AG08395 (cell line): Measurements from ENCODE around the gene SAMHD1.
A peak's percentile ranks its signal among the peaks of the same experiment; 100 is the strongest.

Experiments
- DNase-seq: peaks from one replicate; pipeline ENCODE4 v3.0.0; 2012; ENCODE audit warnings: mixed read lengths, low spot score

SAMHD1 gene

DNA sequence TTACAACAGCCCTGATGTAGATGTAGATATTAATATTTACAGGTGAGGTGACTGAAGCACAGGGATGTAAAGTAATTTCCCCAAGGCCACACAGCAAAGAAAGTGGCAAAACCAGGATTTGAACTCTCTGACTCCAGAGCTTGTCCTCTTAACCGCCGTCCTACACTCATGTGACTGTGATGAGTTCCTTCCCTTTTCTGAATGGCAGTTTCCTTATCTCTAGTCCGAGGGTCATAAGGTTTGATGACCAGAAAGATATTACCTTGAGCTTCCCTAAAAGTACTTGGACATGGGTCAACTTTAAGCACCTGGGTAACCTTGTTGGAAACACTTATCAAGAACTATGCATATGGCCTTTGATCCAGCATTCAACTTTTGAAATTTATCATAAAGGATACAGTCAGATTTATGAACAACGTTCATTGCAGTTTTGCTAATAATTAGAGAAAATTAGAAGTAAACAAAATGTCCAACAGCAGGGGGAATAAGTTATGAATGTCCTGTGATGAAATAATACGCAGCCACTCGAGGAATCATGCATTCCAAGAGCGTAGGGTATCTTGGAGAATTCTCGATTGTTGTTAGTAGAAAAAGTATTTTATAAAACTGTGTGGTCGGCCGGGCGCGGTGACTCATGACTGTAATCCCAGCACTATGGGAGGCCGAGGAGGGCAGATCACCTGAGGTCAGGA, 77.9 kb downstream of the SAMHD1 start:
- no peak for DNase-seq

DNA sequence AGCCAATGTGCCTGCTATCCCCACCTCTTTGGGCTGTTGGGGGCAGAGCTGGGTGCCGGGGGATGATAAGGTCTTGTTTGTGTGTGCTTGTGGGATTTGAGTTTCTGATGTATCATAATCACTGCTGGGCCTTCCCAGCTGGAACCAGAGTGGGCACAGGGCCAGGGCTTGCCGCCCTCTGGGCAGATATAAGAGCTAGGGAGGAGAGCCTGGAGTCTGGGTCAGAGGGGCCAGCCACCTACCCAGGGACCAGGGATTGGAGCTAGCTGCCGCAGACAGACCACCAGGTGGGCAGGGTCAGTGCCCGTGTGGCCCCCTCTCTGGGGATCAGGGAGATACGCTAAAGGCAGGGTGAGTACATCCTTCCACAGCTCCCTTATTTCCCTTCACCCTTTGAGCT, 78.7 kb downstream of the SAMHD1 start:
- DNase-seq = no peak

DNA sequence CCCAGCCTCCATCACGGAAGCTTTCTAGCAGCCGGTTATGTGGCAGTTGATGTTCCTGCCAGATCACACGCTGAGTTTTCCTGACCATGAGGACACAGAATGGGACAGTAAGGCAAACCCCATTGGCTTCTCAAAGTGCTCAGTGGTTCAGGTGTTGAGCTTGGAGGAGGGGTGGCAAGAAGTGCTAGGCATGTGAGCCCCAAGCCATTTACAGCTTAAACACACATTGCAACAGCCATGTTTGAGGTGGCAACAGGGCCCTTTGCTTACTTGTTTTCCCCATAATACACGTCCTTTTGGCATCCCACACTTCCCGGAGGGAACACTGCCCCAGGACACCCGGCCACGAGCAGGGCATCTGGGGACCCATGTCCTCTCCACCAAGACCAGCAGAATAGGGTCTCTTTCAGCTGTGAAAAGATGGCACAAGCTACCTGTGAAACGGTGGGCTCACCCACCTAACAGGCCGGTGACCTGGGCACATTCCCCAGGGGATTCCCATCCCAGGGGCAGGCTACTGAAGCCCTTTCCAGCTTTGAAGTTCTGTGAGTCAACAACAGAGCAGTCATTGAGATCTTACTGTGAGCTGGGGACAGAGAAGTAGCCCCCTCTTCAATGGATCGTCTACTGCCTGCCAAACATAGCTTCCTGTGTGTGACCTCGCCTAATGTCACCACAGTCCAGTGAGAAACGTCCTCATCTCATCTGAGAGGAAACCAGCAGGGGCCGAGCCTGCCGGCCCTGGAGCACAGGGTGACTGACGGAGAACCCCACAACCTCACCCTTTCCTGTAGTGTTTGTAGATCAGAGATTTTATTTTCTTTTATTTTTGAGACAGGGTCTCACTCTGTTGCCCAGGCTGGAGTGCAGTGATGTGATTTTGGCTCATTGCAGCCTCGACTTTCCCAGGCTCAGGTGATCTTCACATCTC, 79.6 kb downstream of the SAMHD1 start:
- DNase-seq = no peak

DNA sequence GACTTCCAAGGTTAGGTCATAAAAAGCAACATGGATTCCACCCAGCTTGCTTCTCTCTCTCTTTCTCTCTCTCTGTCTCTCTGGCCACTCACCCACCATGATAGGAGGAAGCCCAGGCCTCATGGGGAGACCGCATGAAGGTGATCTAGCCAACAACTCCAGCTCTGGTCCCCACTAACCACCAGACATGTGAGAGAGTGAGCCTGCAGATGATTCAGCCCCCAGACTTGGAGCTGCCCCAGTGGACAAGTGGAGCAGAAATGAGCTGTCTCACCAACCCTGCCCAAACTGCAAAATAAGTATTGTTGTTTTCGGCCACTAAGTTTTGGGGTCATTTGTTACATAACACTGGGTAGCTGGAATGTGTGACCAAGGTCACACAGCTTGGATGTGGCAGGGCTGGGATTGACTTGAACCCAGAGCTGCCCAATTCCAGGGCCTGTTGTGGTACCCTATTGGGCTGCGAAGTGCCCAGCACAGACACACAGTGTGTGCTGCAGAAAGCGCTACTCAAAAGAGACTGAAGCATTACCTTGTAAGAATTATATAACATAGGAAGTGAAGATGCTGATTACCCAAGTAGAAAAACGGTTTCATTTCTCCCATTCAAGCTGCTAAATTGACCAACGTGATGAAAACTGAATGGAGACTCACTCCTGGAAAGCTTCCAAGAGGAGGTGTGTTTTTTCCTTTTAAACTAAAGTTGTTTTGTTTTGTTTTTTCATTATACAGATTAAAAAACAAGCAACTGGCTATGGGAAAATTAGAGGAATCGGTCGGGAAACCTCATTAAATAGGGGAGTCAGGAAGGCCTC, 84.6 kb downstream of the SAMHD1 start:
- peak; percentile 79 for DNase-seq

DNA sequence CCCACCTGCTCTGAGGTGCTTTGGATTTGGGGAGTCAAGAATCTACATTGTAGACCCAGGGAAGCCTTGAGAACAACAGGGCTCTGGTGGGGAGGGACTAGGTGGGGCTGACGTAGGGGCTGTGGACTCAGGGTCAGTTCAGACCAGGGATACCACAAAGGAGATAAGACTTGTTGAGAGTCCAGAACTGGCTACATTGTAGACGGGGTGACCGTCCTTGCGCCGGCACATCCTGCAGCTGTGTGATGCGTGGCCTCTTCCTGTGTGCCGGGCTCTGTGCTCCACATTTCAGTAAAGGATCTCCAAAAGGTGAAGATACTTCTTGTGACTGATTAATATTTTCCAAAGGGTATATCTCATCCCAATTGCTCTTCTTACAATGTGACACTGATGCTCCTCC, 85.3 kb downstream of the SAMHD1 start:
- no peak for DNase-seq

DNA sequence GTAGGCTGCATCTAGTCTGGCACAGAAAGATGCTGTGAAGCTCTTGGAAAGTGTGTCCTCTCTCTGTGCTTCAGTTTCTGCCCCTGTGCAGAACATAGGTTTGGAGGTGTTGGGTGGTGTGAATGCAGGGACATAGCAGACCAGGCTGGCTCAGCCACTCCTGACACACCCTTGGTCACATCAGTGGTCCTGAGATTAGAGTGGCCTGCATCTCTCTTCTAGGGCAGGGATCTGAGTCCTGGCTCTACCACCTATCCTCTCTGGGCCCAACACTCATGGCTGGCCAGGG, 85.7 kb downstream of the SAMHD1 start:
- DNase-seq = no peak

DNA sequence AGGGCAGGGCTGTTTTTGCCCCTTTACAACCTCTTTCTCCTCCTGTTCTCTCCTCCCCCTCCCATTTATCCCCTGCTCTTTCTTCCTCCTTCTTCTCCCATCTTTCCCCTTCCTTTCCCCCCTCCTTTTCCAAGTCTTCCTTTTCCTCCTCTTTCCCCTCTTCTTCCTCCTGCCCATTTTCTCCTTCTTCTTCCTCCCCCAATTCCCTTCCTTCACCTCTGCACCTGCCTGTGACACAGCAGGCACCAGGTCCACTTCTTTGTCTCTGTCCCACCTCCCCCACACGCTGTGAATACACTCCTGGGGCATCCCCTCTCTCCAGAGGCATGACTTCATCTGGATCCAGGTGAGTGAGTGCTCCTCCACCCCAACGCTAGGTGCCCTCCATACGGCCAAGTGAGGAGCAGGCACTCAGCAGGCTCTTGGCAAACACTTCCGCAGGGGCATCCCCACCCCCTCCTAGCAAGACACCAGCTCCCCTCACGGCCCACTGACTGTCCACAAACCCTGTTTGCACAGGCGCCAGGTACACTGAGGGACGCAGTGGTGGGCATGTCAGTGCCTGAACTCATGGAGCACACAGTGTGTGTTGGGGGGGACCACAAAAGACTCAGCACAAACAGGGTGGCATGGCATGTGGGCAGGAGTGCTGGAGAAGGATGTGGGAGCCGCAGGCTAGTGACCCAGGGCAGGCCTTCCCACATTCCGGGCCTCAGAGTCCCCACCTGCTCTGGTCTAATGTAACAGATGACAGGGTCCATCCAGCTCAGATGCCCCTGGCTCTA, 86.2 kb downstream of the SAMHD1 start:
- DNase-seq = no peak

DNA sequence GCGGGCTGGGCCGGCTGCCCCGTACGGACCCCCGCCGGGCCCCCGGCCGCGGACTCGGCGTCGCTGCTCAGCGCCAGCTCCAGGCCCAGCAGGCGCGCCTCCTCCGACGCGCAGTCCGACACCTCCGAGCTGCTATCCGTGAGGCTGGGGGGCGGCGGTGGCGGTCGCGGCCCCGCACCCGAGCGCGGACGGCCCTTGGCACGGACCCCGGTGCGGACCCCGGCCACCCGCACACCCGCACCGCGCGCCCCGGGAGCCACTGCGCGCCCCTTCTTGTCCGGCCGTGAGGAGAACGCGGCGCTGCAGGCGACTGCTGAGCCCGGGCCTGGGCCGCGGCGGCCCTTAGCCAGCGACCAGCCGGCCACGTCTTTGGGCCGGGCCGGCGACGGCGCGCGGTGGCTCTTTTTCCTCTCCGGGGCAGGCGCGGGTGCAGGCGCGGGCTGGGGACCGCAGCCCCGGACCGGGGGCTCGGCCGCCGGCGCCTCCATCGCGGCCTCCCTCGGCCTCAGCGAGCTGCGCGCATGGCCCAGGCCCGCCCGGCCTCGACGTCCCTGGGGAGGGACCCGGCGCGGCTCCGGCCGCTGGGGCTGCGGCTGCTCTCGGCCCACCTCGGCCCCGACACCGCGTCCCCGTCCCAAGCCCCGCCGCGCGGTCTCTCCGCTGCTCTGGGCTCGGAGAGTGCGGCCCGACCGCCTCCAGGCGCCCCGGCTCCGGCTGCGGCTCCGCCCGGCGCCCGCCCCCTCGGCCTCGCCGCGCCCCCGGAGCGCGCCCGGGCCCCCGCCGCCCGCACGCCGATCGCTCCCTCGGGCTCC, 88.4 kb downstream of the SAMHD1 start:
- peak; percentile 85 for DNase-seq

DNA sequence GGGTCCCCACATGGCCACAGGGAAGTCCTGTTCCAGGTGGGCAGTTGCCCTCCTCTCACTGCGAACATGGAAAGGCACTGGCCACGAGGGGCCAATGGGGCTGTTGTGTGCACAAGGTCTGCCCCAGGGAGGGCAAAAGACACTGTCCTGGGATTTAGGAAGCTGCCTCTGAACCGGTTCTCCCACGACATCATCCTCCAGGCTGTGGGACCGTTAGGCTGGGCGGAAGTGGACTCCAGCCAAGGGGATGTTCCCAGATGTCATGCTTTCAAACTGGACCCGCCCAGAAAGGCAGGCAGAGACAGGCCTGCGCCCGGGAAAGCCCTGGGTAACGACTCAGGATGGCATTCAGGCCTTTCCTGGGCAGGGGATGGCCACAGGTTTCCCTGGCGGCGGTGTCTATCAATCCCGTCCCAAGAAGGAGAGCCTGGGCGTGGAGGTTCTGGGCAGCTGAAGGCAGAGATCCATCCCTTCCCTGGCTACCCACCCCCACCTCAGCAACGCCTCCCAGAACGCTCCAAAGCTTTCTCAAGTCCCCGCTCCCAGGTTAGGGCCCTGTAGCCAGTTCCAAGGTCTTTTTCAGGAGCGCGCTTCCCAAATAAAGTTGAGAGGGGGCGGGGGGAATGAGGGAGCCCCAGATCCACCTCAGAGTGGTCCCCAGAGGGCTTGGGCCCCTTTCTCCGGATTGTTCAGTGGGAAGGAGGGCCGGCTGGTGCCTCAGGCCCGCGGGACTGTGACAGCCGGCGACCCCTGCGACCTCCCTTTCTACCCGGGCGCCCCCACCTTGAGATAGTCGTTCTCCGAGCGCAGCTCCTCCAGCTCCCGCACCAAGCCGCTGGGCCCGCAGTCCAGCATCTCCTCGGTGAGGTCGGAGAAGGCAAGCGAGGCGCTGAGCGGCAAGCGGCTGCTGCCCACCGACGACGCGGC, 89.4 kb downstream of the SAMHD1 start:
- DNase-seq = peak; percentile 94

DNA sequence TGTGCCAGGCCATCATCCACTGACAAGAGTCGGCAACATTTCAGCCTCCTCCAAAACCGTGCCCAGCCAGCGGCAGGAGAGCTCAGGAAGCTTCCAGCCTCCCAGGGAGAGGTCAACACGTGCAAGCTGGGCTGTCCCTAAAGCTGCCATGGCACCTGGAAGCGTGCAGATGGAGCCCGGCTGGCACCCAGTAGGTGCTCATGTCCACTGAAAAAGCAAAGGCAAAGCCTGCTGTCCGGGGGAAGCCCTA, 90.0 kb downstream of the SAMHD1 start:
- DNase-seq = no peak

DNA sequence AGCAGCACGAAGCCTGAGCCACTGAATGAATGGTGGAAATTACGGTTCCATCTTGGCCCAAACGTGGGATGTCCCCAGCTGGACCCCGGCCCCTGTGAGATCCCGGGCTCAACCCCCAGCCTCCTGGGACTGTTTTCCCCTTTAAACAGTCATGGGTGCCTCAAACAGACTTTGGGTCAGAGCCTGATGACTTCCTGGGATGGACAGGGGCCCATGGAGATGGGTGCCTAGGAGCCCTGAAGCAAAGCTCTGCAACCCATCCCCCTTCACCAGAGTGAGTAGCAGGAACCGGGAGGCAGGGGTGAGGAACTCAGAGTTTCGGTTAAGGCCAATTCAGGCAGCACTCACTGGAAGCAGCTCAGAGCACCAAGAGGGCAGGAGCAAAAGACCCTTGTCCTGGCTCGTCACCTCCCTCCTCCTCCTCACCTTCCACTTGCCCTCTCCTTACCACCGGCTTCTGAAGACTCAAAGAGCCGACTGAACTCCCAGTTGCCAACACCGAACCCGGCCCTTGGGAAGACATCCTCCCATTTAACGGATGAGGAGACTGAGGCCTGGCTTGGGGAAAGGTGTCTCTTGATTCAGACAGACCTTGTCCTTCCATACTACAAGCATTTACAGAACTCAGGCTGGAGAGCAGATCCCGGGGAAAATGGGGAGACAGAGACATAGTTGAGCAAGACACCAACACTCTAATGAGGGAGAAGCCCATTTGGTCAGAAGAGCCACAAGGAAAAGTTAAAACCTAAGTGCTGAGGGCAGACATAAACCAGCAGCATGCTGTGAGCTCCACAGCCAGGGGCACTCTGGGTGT, 90.5 kb downstream of the SAMHD1 start:
- no peak for DNase-seq

DNA sequence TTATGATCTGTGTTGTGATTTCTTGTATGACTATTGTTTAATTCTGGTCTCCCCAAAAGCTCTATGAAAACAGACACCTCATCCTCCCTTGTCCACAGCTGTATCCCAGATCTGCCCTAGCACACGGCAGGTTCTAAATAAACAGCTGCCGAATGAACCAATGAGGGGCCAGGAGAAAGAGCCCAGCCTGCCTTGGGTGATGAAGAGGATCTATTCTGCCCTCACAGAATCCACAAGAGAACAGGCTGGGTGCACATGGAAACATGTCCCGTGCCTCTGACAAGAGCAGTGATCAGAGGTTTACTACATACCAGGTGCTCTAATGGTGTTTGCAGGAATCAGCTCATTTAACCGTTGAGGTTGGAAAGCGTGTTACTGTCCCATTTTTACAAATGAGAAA, 91.2 kb downstream of the SAMHD1 start:
- no peak for DNase-seq

DNA sequence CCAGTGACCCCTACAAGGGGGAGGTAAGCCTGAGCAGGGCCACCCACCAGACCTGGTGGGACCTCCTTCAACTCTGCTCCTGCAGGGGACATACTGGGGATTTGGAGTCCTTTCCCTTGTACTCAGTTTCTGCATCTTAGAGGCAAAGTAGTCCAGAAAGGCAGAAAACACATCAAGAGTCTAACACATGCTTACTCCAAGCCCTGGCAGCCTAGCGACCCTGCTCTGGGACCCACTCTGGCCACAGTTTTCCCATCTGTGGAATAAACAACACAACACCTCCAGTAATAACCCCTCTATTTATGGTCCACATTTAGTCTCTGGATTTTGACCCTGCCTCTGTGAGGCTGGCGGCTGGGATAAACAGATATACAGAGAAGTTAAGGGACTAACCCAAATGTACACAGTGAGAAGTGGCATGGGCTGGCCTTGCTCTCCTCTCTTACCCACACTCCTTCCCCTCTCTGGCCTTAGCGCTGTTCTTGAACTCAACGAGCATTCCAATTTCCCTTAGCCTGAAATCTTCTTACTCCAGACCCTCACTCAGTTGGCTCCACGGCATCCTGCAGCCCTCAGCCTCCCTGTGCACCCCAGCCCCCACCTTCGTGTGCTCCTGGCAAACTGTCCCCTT, 91.7 kb downstream of the SAMHD1 start:
- no peak for DNase-seq

DNA sequence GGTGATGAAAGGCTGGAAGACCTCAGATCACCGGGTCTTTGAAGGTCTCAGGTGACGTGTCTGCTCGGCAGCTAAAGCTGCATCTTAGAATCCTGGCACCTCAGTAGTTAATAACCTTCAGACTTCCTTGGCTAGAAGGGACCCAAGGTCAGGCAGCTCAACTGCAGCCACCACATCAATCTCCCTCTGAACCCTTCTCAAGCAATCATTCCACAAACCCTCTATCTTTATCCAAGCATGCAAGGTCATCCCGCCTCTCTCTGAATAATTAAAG, 92.3 kb downstream of the SAMHD1 start:
- no peak for DNase-seq

DNA sequence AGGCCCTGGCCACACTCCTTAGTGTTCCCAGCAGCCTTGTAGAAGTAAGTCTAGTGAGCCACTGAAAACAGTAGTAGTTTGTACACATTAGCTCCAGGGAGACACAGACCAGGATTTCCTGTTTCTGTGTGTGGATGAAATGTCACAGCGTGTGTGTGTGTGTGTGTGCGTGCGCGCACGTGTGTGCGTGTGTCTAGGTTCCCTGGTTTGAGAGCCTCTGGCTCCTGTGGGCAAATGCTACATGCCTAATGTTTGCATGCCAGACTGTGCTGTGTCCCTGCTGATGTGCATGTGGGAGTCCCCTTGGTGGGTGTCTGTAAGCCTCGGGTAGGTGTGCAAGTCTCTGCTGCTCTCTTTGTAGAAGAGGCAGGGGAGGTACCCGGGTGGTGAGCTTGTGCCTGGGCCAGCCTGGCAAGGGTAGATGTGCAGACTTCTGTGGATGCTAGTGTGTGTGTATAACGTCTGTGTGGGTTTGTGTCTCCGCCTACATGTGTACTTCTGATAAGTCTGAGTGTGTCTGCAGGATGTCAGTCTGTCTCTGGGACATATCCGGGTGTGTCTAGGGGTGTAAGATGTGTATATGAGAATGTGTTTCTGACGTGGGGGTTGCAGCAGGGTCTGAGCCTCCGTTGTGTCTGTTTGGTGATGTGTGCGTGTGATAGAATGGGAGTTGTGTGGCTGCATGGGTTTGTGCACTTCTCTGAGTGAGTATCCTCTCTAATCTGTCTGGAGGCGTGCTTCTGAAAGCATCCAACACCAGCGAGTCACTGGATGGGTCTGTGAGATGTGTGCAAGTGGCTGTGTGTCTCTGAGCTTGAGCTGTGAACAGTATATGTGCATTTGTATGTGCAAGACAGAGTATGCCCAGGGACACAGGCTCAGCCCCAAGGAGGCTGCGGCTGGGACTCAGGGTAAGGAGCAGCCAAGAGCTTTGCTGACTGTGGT, 94.5 kb downstream of the SAMHD1 start:
- DNase-seq = no peak

DNA sequence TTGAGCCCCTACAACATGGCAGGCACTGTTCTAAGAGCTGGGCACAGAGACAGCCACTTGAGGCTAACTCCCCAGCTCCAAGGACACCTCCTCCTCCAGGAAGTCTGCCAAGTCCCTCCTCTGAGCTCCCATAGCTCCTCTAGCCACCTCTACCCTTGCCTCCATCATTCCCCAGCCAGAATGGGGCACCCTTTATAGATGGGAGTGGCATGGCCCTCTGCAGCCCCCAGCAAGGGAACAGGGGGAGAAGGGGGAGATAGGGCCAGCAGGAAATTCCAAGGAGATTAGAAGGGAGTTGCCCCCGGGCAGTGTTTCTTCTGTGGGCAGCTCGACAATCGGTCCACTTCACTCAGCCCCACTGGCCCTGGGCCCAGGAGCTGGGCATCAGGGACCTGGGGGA, 95.3 kb downstream of the SAMHD1 start:
- peak; percentile 35 for DNase-seq

DNA sequence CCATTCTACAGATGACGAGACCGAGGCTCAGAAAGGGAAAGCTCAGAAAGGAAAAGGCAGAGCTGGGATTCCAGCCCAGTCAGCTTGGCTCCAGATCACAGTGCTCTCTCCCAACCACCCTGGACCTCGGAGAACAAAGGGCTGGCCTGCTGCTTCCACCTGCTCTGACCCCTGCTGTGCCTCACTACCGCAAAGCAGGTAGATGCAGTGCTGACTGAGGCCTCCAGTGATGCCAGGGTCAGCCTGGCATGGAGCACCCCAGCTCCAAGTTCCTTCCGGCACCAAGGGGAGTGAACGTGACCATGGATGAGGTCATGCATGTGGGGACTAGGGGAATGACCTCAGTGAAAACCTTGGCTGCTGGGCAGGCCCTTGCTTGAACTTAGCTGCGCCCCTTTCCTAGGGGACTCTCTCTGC, 96.3 kb downstream of the SAMHD1 start:
- no peak for DNase-seq
